ENCODE data around the gene EHMT2. TPM values are rescaled to one million over a fixed set of nuclear protein-coding genes. Genes with fewer than 3 reads are reported as not detected.

The EHMT2 gene
- total RNA-seq (2021), result 137 to 169 TPM (median 168 TPM) in 3 replicates
- Bru-seq, nascent RNA, result percentile 73 among the genes with signal in this experiment
- long read RNA-seq, experiment 1, full-length matches to known transcripts, result 529 of 839 reads
- long read RNA-seq, experiment 1, partial matches to known transcripts, result 141 of 839 reads
- long read RNA-seq, experiment 1, other reads (novel, unspliced or antisense), result 169 of 839 reads
- long read RNA-seq, experiment 2, full-length matches to known transcripts, result 21 of 209 reads
- long read RNA-seq, experiment 2, partial matches to known transcripts, result 127 of 209 reads
- long read RNA-seq, experiment 2, other reads (novel, unspliced or antisense), result 61 of 209 reads
- long read RNA-seq, experiment 3, transcript EHMT2-212 (10 exons, 3,036 nt), result major isoform, 7 of 12 reads
- long read RNA-seq, experiment 3, partial matches to known transcripts, result 3 of 12 reads
- long read RNA-seq, experiment 3, other reads (novel, unspliced or antisense), result 1 of 12 reads

- POLR2A ChIA-PET, result interaction anchor here (0.6 to 2.1 kb wide), 6 partner anchors 35 to 1392 kb away, joined by 3 to 6 read pairs (median 3); partner anchors contain the start of genes HSPA1B and NEU1
- Mint-ChIP-seq H3K4me1 (peaks cover 20% of the 10 kb centered on the region), H3K9me3 (no peaks in the 10 kb centered on the region), H3K36me3 (peaks cover 27% of the 10 kb centered on the region), H3K27me3 (ENCODE audit: low read depth) (no peaks in the 10 kb centered on the region; the same call in 1 of the 2 replicates), H3K4me3 (peak within 1 kb of the TSS; percentile 96), H3K27ac (peak within 1 kb of the TSS; percentile 96)
- ATAC-seq (peak; percentile 32), DNase-seq (ENCODE audit: low spot score) (peak; percentile 85)
- TF ChIP-seq, protein P1, sequence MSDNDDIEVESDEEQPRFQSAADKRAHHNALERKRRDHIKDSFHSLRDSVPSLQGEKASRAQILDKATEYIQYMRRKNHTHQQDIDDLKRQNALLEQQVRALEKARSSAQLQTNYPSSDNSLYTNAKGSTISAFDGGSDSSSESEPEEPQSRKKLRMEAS (CRISPR knock-in tag; IDR thresholded peaks at IDR 0.05), result no peak; the same call in 1 of the 2 replicates
- peak; percentile 93 for TF ChIP-seq USF1 (CRISPR knock-in tag; IDR thresholded peaks at IDR 0.05)
- TF ChIP-seq AR (CRISPR knock-in tag; IDR thresholded peaks at IDR 0.05), result peak; percentile 52; the same call in 1 of the 2 replicates
- no peak for TF ChIP-seq GRHL2 (CRISPR knock-in tag; IDR thresholded peaks at IDR 0.05; ENCODE audit: insufficient replicate concordance, severe bottlenecking)
- no peak for TF ChIP-seq ZBTB21 (CRISPR knock-in tag; IDR thresholded peaks at IDR 0.05; ENCODE audit: borderline replicate concordance)
- TF ChIP-seq NFYB (CRISPR knock-in tag; conservative IDR thresholded peaks at IDR 0.05; ENCODE audit: low read depth), result no peak
- peak; percentile 72 for TF ChIP-seq SP1 (CRISPR knock-in tag; conservative IDR thresholded peaks at IDR 0.05)
- TF ChIP-seq E2F5 (CRISPR knock-in tag; IDR thresholded peaks at IDR 0.05), result no peak
- TF ChIP-seq, protein P2, sequence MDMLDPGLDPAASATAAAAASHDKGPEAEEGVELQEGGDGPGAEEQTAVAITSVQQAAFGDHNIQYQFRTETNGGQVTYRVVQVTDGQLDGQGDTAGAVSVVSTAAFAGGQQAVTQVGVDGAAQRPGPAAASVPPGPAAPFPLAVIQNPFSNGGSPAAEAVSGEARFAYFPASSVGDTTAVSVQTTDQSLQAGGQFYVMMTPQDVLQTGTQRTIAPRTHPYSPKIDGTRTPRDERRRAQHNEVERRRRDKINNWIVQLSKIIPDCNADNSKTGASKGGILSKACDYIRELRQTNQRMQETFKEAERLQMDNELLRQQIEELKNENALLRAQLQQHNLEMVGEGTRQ (CRISPR knock-in tag; IDR thresholded peaks at IDR 0.05), result peak; percentile 98
- TF ChIP-seq ZNF416 (CRISPR knock-in tag; IDR thresholded peaks at IDR 0.05), result 0 out of 2 replicates have a peak, but pooled peaks have one; percentile 3
- TF ChIP-seq NR3C1 (CRISPR knock-in tag; conservative IDR thresholded peaks at IDR 0.05; ENCODE audit: low read depth), result no peak
- TF ChIP-seq ZMAT4 (CRISPR knock-in tag; IDR thresholded peaks at IDR 0.05), result peak; percentile 44
- TF ChIP-seq PRDM15 (CRISPR knock-in tag; IDR thresholded peaks at IDR 0.05), result no peak
- peak; percentile 14; the same call in 1 of the 2 replicates for TF ChIP-seq TEAD1 (CRISPR knock-in tag; IDR thresholded peaks at IDR 0.05)
- TF ChIP-seq NFATC4 (CRISPR knock-in tag; IDR thresholded peaks at IDR 0.05), result 0 out of 2 replicates have a peak, but pooled peaks have one; percentile 3
- TF ChIP-seq ZNF671 (CRISPR knock-in tag; IDR thresholded peaks at IDR 0.05), result 0 out of 2 replicates have a peak, but pooled peaks have one; percentile 52
- TF ChIP-seq TCF7 (CRISPR knock-in tag; IDR thresholded peaks at IDR 0.05; ENCODE audit: low read depth), result no peak
- no peak for TF ChIP-seq ZNF263 (CRISPR knock-in tag; IDR thresholded peaks at IDR 0.05; ENCODE audit: low read depth)
- TF ChIP-seq, protein P3, sequence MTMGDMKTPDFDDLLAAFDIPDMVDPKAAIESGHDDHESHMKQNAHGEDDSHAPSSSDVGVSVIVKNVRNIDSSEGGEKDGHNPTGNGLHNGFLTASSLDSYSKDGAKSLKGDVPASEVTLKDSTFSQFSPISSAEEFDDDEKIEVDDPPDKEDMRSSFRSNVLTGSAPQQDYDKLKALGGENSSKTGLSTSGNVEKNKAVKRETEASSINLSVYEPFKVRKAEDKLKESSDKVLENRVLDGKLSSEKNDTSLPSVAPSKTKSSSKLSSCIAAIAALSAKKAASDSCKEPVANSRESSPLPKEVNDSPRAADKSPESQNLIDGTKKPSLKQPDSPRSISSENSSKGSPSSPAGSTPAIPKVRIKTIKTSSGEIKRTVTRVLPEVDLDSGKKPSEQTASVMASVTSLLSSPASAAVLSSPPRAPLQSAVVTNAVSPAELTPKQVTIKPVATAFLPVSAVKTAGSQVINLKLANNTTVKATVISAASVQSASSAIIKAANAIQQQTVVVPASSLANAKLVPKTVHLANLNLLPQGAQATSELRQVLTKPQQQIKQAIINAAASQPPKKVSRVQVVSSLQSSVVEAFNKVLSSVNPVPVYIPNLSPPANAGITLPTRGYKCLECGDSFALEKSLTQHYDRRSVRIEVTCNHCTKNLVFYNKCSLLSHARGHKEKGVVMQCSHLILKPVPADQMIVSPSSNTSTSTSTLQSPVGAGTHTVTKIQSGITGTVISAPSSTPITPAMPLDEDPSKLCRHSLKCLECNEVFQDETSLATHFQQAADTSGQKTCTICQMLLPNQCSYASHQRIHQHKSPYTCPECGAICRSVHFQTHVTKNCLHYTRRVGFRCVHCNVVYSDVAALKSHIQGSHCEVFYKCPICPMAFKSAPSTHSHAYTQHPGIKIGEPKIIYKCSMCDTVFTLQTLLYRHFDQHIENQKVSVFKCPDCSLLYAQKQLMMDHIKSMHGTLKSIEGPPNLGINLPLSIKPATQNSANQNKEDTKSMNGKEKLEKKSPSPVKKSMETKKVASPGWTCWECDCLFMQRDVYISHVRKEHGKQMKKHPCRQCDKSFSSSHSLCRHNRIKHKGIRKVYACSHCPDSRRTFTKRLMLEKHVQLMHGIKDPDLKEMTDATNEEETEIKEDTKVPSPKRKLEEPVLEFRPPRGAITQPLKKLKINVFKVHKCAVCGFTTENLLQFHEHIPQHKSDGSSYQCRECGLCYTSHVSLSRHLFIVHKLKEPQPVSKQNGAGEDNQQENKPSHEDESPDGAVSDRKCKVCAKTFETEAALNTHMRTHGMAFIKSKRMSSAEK (CRISPR knock-in tag; IDR thresholded peaks at IDR 0.05; ENCODE audit: borderline replicate concordance), result 0 out of 2 replicates have a peak, but pooled peaks have one; percentile 26
- no peak for TF ChIP-seq ZNF138 (CRISPR knock-in tag; conservative IDR thresholded peaks at IDR 0.05)
- CTCF ChIA-PET, result interaction anchor here (0.8 to 2.6 kb wide), 15 partner anchors 9 to 298 kb away, joined by 3 to 22 read pairs (median 5); partner anchors contain the start of gene LSM2
Observed at GRCh38 chr6:31897612-31898382, at the start of gene EHMT2. TSS of gene EHMT2 (minus strand) at chr6:31897698. CDS start at chr6:31897677, 21 bp downstream.

All from WTC11 (cell line).